Calu3 (cell line): ENCODE results near the gene FBXW8. TPM values are rescaled to one million over a fixed set of nuclear protein-coding genes. Genes with fewer than 3 reads are reported as not detected.

Experiments used
- BruUV-seq: library from RNA; stranded (reverse); fragments of 400-500 nt; replicated peaks from 2 replicates; lab custom pipeline; 2021; lab: Mats Ljungman, UMichigan
- CTCF ChIA-PET: fragments of 300-600 bp; sonication (Branson Sonifier 250); formaldehyde crosslinking; loops from one replicate; lab custom pipeline; 2022; ENCODE audit warnings: antibody characterized with exemption; lab: Charles Lee
- DNase-seq: peaks from one replicate; pipeline ENCODE4 v3.0.0; 2022
- H3K27ac Mint-ChIP-seq: one replicate; pipeline ENCODE4 v1.8.0; 2022; ENCODE audit warnings: mixed read lengths; ENCODE audit not compliant: unreplicated experiment
- H3K27me3 Mint-ChIP-seq: one replicate; pipeline ENCODE4 v1.8.0; 2022; ENCODE audit warnings: mixed read lengths; ENCODE audit not compliant: unreplicated experiment
- H3K36me3 Mint-ChIP-seq: one replicate; pipeline ENCODE4 v1.8.0; 2022; ENCODE audit warnings: mild to moderate bottlenecking, moderate library complexity, mixed read lengths; ENCODE audit not compliant: insufficient read depth, unreplicated experiment
- H3K4me1 Mint-ChIP-seq: one replicate; pipeline ENCODE4 v1.8.0; 2022; ENCODE audit warnings: mild to moderate bottlenecking, low read depth, mixed read lengths; ENCODE audit not compliant: unreplicated experiment
- H3K4me3 Mint-ChIP-seq: one replicate; pipeline ENCODE4 v1.8.0; 2022; ENCODE audit warnings: mild to moderate bottlenecking, low read depth, moderate library complexity, mixed read lengths; ENCODE audit not compliant: unreplicated experiment
- H3K9me3 Mint-ChIP-seq: one replicate; pipeline ENCODE4 v1.8.0; 2022; ENCODE audit warnings: low read depth, mixed read lengths; ENCODE audit not compliant: unreplicated experiment
- intact Hi-C: fragments of 100-400 bp; cut with micrococcal nuclease; formaldehyde crosslinking; loops from one replicate; pipeline ENCODE4 v1.10.0; 2022; ENCODE audit not compliant: unreplicated experiment
- total RNA-seq: library from RNA; stranded (reverse); gene quantifications from 2 replicates; pipeline ENCODE4 v1.2.3, GENCODE V29; 2022
- TF ChIP-seq, protein P1 (sequence below): fragments of 200-600 bp; IDR thresholded peaks from one replicate; pipeline ENCODE4 v1.8.0; 2022; ENCODE audit warnings: antibody characterized with exemption; ENCODE audit not compliant: unreplicated experiment

FBXW8 gene
- total RNA-seq, 1 experiment from 2014 or later, result 18.2 TPM

DNA sequence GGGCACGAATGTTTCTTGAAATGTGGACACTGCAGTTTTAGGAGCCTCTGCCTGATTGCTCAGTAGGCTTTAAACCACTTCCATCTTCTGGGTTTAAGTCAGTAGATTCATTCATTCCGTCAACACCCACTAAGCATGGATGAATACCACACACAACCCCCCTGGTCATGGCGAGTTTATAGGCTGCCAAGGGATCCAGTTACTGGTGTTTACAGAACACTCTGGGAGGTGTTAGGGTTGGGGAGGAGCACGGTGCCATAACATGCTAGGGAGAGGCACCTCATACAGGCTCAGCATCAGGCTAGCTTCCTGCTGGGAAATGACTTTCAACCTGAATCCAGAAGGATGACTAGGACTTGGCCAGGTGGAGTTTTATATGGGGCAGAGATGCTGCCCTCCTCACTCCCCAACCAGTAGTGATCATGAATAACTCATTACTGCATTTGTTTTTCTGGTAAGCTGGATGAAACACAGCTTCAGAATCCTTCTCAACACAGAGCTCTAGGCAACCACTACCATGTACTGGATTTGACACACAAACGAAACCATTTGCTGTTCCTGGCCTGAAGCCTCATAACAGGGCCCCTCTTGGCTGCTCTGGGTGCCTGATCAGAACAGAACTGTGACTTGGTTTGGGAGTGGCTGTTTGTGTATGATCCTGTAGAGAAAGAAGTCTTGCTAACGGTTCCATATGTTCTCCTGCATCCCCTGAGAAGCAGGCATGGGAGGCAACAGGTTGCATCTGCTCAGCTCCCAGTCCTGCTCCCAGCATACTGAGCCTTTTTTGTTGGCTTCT, 47.9 kb downstream of the FBXW8 start:
- intact Hi-C loops, result loop anchor here (10.0 kb wide), 1 partner anchor 224 kb away; the partner anchor contains the start of genes RNFT2 and SPRING1
- Mint-ChIP-seq H3K27me3 (no peaks in the 10 kb centered on the region), H3K36me3 (peaks cover 16% of the 10 kb centered on the region), H3K4me3 (no peak overlapping the region), H3K4me1 (peaks cover 28% of the 10 kb centered on the region), H3K27ac (no peak overlapping the region), H3K9me3 (no peaks in the 10 kb centered on the region)
- CTCF ChIA-PET, result no interaction called here
- no TSS peak for BruUV-seq
- no peak for DNase-seq
- TF ChIP-seq, protein P1, sequence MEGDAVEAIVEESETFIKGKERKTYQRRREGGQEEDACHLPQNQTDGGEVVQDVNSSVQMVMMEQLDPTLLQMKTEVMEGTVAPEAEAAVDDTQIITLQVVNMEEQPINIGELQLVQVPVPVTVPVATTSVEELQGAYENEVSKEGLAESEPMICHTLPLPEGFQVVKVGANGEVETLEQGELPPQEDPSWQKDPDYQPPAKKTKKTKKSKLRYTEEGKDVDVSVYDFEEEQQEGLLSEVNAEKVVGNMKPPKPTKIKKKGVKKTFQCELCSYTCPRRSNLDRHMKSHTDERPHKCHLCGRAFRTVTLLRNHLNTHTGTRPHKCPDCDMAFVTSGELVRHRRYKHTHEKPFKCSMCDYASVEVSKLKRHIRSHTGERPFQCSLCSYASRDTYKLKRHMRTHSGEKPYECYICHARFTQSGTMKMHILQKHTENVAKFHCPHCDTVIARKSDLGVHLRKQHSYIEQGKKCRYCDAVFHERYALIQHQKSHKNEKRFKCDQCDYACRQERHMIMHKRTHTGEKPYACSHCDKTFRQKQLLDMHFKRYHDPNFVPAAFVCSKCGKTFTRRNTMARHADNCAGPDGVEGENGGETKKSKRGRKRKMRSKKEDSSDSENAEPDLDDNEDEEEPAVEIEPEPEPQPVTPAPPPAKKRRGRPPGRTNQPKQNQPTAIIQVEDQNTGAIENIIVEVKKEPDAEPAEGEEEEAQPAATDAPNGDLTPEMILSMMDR, result no peak

DNA sequence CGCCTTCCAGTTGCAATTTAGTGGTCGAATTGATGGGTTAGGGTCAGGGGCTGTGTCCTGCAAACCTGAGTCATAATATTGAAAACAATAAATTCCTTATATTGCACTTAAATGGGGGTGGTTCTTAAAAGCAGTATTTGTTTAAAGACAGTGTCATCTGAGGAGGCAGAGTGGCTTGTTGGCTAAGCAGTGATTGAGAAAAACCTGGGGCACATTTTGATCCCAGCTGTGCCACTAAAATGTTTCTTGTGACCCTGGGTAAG, 48.4 kb downstream of the FBXW8 start:
- intact Hi-C loops, result loop anchor here (10.0 kb wide), 1 partner anchor 224 kb away; the partner anchor contains the start of genes RNFT2 and SPRING1
- H3K4me1 Mint-ChIP-seq, result peaks cover 28% of the 10 kb centered on the region
- H3K9me3 Mint-ChIP-seq, result no peaks in the 10 kb centered on the region
- CTCF ChIA-PET, result no interaction called here
- TF ChIP-seq, protein P1, result no peak
- no peak for DNase-seq
- BruUV-seq, result no TSS peak
- H3K4me3 Mint-ChIP-seq, result no peak overlapping the region
- peaks cover 16% of the 10 kb centered on the region for H3K36me3 Mint-ChIP-seq
- no peak overlapping the region for H3K27ac Mint-ChIP-seq
- H3K27me3 Mint-ChIP-seq, result no peaks in the 10 kb centered on the region

DNA sequence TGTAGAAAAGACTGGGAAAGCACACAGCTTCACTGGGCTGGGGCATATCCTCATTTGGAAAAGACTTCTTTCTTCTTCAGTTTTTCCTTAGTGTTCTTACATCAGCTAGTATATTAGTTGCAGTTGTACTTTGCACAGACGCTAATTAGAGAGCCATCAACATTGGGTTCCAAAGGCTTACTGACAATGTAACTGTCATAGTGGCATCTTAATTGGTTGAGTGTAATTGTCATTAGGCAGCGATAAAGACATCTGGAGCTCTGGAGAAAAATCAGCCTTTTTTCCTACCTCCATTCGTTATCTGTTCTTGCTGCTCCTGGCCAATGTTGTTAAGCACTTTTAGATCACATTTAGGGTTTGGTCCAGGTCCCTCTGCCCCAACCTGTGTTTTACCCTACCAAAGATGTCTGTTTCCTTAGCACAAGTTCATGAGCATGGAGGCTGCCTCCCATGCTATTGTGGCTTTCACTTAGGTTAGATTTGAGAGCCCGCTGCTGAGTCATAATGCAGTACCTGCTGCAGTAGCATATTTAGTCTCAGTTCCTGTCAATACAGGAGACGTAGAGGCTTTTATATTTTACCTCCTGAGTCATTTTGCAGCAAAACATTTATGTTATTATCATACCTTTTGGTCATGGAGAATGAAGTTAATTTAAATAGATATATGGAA, 49.2 kb downstream of the FBXW8 start:
- TF ChIP-seq, protein P1, result no peak
- no peak overlapping the region for H3K27ac Mint-ChIP-seq
- CTCF ChIA-PET, result no interaction called here
- no peaks in the 10 kb centered on the region for H3K27me3 Mint-ChIP-seq
- peaks cover 25% of the 10 kb centered on the region for H3K4me1 Mint-ChIP-seq
- H3K36me3 Mint-ChIP-seq, result peaks cover 20% of the 10 kb centered on the region
- no peak overlapping the region for H3K4me3 Mint-ChIP-seq
- intact Hi-C loops, result loop anchor here (10.0 kb wide), 1 partner anchor 225 kb away; the partner anchor contains the start of genes RNFT2 and SPRING1
- DNase-seq, result no peak
- H3K9me3 Mint-ChIP-seq, result no peaks in the 10 kb centered on the region
- BruUV-seq, result no TSS peak

DNA sequence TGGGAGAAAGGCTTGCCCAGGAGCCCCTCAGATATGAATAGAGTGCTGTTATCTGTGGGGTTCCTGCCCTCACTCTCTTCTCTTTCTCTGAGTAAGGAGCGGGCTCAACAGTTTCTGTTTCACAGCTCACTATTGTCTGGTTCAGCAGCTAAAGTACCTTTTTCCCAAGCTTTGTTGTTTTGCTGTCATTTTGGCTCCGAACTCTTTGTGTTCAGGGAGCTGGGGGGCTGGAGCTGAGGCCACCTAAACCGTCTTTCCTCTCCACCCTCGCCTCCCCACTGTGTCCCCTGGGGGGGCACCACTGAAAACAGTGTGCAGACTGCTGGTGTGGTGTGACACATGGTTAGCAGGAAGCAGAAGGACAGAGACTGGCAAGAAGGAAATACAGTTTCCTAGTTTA, 51.4 kb downstream of the FBXW8 start:
- peaks cover 11% of the 10 kb centered on the region for H3K36me3 Mint-ChIP-seq
- H3K27me3 Mint-ChIP-seq, result no peaks in the 10 kb centered on the region
- peaks cover 9% of the 10 kb centered on the region for H3K4me1 Mint-ChIP-seq
- CTCF ChIA-PET, result no interaction called here
- intact Hi-C loops, result no loop called here
- TF ChIP-seq, protein P1, result no peak
- H3K9me3 Mint-ChIP-seq, result no peaks in the 10 kb centered on the region
- no peak for DNase-seq
- no peak overlapping the region for H3K4me3 Mint-ChIP-seq
- no peak overlapping the region for H3K27ac Mint-ChIP-seq
- BruUV-seq, result no TSS peak
